Astrocyte (in vitro differentiated cells and primary cell): Measurements from ENCODE around the gene CILP. TPM values are rescaled to one million over a fixed set of nuclear protein-coding genes. Genes with fewer than 3 reads are reported as not detected.

Experiments used
- DNase-seq: peaks from one replicate; pipeline ENCODE4 v3.0.0-alpha.2; 2010; ENCODE audit warnings: low read depth
- FAIRE-seq: peaks from 2 replicates; lab custom pipeline; 2011; peaks lifted over from hg19 to GRCh38; lab: Jason Lieb, UNC
- H2AFZ ChIP-seq: 2 replicates; pipeline ENCODE4 v1.6.0; 2012; ENCODE audit warnings: low read depth, low read length, inconsistent platforms
- H3K27ac ChIP-seq: 2 replicates; pipeline ENCODE4 v1.5.1; 2011; ENCODE audit warnings: low read depth, low read length, inconsistent platforms
- H3K27me3 ChIP-seq: 2 replicates; pipeline ENCODE4 v1.6.0; 2011; ENCODE audit warnings: low read length, inconsistent platforms; ENCODE audit not compliant: insufficient read depth
- H3K36me3 ChIP-seq: 2 replicates; pipeline ENCODE4 v1.5.1; 2011; ENCODE audit warnings: low read length, inconsistent platforms; ENCODE audit not compliant: insufficient read depth
- H3K4me1 ChIP-seq: 2 replicates; pipeline ENCODE4 v1.5.1; 2011; ENCODE audit warnings: low read length, inconsistent platforms; ENCODE audit not compliant: insufficient read depth
- H3K4me2 ChIP-seq: 2 replicates; pipeline ENCODE4 v1.6.0; 2012; ENCODE audit warnings: low read length, inconsistent platforms
- H3K4me3 ChIP-seq: 2 replicates; pipeline ENCODE4 v1.5.1; 2011; ENCODE audit warnings: low read depth, mild to moderate bottlenecking, low read length, inconsistent platforms; ENCODE audit not compliant: insufficient read depth
- H3K79me2 ChIP-seq: 2 replicates; pipeline ENCODE4 v1.6.0; 2012; ENCODE audit warnings: mild to moderate bottlenecking, low read length, inconsistent platforms; ENCODE audit not compliant: insufficient read depth
- H3K9ac ChIP-seq: 2 replicates; pipeline ENCODE4 v1.6.0; 2012; ENCODE audit warnings: mild to moderate bottlenecking, low read length, inconsistent platforms
- H3K9me3 ChIP-seq: 2 replicates; pipeline ENCODE4 v1.5.1; 2012; ENCODE audit warnings: low read depth, mild to moderate bottlenecking, low read length, inconsistent platforms; ENCODE audit not compliant: insufficient read depth
- H4K20me1 ChIP-seq: 2 replicates; pipeline ENCODE4 v1.6.0; 2012; ENCODE audit warnings: low read length, inconsistent platforms; ENCODE audit not compliant: insufficient read depth
- H3K27ac Mint-ChIP-seq: one replicate; pipeline ENCODE4 v1.8.0; 2021; ENCODE audit warnings: mild to moderate bottlenecking, mixed read lengths; ENCODE audit not compliant: unreplicated experiment
- H3K27me3 Mint-ChIP-seq: one replicate; pipeline ENCODE4 v1.8.0; 2021; ENCODE audit warnings: low read depth, mixed read lengths; ENCODE audit not compliant: unreplicated experiment
- H3K36me3 Mint-ChIP-seq: one replicate; pipeline ENCODE4 v1.8.0; 2021; ENCODE audit warnings: low read depth, mixed read lengths; ENCODE audit not compliant: unreplicated experiment
- H3K4me1 Mint-ChIP-seq: one replicate; pipeline ENCODE4 v1.8.0; 2021; ENCODE audit warnings: low read depth, mixed read lengths; ENCODE audit not compliant: unreplicated experiment
- H3K4me3 Mint-ChIP-seq: one replicate; pipeline ENCODE4 v1.8.0; 2021; ENCODE audit warnings: mild to moderate bottlenecking, moderate library complexity, mixed read lengths; ENCODE audit not compliant: unreplicated experiment
- H3K9me3 Mint-ChIP-seq: one replicate; pipeline ENCODE4 v1.8.0; 2021; ENCODE audit warnings: mild to moderate bottlenecking, mixed read lengths; ENCODE audit not compliant: unreplicated experiment
- CTCF ChIP-seq: IDR thresholded peaks from 2 replicates; pipeline ENCODE4 v1.5.1; 2011; ENCODE audit warnings: low read depth, mild to moderate bottlenecking, inconsistent platforms, low read length, moderate library complexity; ENCODE audit not compliant: insufficient read depth
- EZH2 ChIP-seq: IDR thresholded peaks from 2 replicates; pipeline ENCODE4 v1.6.1; 2012; ENCODE audit warnings: mild to moderate bottlenecking, low read length, inconsistent platforms; ENCODE audit not compliant: insufficient read depth
- total RNA-seq: library from RNA; stranded (reverse); gene quantifications from 2 replicates; pipeline ENCODE4 v1.2.1, GENCODE V29; 2021

CILP gene
- total RNA-seq, 1 donor from 2014 or later, result 1.1 TPM

- TF ChIP-seq CTCF, result no peak
- no peak for TF ChIP-seq EZH2
- H3K4me1 ChIP-seq, result no peaks in the 10 kb centered on the region
- Mint-ChIP-seq H3K36me3 (no peaks in the 10 kb centered on the region), H3K4me1 (no peaks in the 10 kb centered on the region), H3K27ac (no peak overlapping the region), H3K9me3 (no peaks in the 10 kb centered on the region), H3K27me3 (no peaks in the 10 kb centered on the region), H3K4me3 (no peak overlapping the region)
- FAIRE-seq, result no peak
- H3K4me2 ChIP-seq, result no peak overlapping the region
- no peak overlapping the region for H2AFZ ChIP-seq
- no peaks in the 10 kb centered on the region for H3K9me3 ChIP-seq
- H3K4me3 ChIP-seq, result no peak overlapping the region
- H3K79me2 ChIP-seq, result no peaks in the 10 kb centered on the region
- no peaks in the 10 kb centered on the region for H3K27me3 ChIP-seq
- no peak overlapping the region for H3K27ac ChIP-seq
- no peak overlapping the region for H3K9ac ChIP-seq
- no peak for DNase-seq
- no peaks in the 10 kb centered on the region for H4K20me1 ChIP-seq
- H3K36me3 ChIP-seq, result peaks cover 13% of the 10 kb centered on the region
Observed at GRCh38 chr15:65147902-65148301, 63.4 kb downstream of the CILP start.

- Histone ChIP-seq H3K4me1 (no peaks in the 10 kb centered on the region), H3K27me3 (no peaks in the 10 kb centered on the region), H3K9me3 (no peaks in the 10 kb centered on the region)
Observed at GRCh38 chr15:65146438-65146837, 64.8 kb downstream of the CILP start.

More at GRCh38 chr15:65146438-65146837, 64.8 kb downstream of the CILP start:
- no peaks in the 10 kb centered on the region for H3K4me1 Mint-ChIP-seq
- H3K27ac ChIP-seq, result no peak overlapping the region
- no peaks in the 10 kb centered on the region for H3K79me2 ChIP-seq
- H3K4me3 Mint-ChIP-seq, result no peak overlapping the region
- H2AFZ ChIP-seq, result no peak overlapping the region
- no peak overlapping the region for H3K27ac Mint-ChIP-seq
- H3K36me3 ChIP-seq, result peaks cover 10% of the 10 kb centered on the region
- no peaks in the 10 kb centered on the region for H4K20me1 ChIP-seq
- no peaks in the 10 kb centered on the region for H3K9me3 Mint-ChIP-seq
- H3K4me3 ChIP-seq, result no peak overlapping the region
- no peak overlapping the region for H3K4me2 ChIP-seq
- FAIRE-seq (no peak), DNase-seq (no peak)
- no peak for TF ChIP-seq EZH2
- TF ChIP-seq CTCF, result no peak
- H3K36me3 Mint-ChIP-seq, result no peaks in the 10 kb centered on the region
- no peaks in the 10 kb centered on the region for H3K27me3 Mint-ChIP-seq
- H3K9ac ChIP-seq, result no peak overlapping the region

Other genes with a start within 250 kb of the CILP start
- 60.2 and 61.0 TPM in 2 replicates for gene SPG21, start 221.6 kb downstream of the CILP start, total RNA-seq
- 12.3 and 13.5 TPM in 2 replicates for gene MTFMT, start 181.8 kb downstream of the CILP start, total RNA-seq
- gene SLC51B, start 166.1 kb downstream of the CILP start, total RNA-seq, result not detected in 2 replicates
- 0.32 and 0.36 TPM in 2 replicates for gene RASL12, start 143.5 kb downstream of the CILP start, total RNA-seq
- not detected in 2 replicates for gene KBTBD13, start 134.7 kb downstream of the CILP start, total RNA-seq
- gene UBAP1L, start 96.3 kb downstream of the CILP start, total RNA-seq, result 1.8 and 1.9 TPM in 2 replicates
- gene PDCD7, start 77.7 kb downstream of the CILP start, total RNA-seq, result 12.3 and 15.0 TPM in 2 replicates
- gene CLPX, start 26.1 kb downstream of the CILP start, total RNA-seq, result 45.2 and 48.8 TPM in 2 replicates
- 2.7 and 4.7 TPM in 2 replicates for gene PARP16, start 75.4 kb upstream of the CILP start, total RNA-seq
- gene RNU5A-1, start 84.6 kb upstream of the CILP start, total RNA-seq, result not detected in 2 replicates
- gene RNU5B-1, start 93.2 kb upstream of the CILP start, total RNA-seq, result 11.7 TPM in 1 of 2 replicates, not detected in the other
- 8.4 and 11.0 TPM in 2 replicates for gene IGDCC3, start 166.5 kb upstream of the CILP start, total RNA-seq
- 28.1 and 30.7 TPM in 2 replicates for gene IGDCC4, start 211.5 kb upstream of the CILP start, total RNA-seq